WTC11 (cell line): ENCODE data around the gene ACKR3. TPM values are rescaled to one million over a fixed set of nuclear protein-coding genes. Genes with fewer than 3 reads are reported as not detected.

Experiments used
- ATAC-seq: fragments of 200-7000 bp; cut with Tn5 transposase; 2 replicates; pipeline ENCODE4 v1.10.0; 2021; ENCODE audit warnings: mild to moderate bottlenecking, moderate library complexity
- CTCF ChIA-PET: fragments of 300-600 bp; sonication (Branson Sonifier 250); formaldehyde crosslinking; loops from one replicate; lab custom pipeline; 2021; ENCODE audit warnings: antibody characterized with exemption; lab: Charles Lee
- POLR2A ChIA-PET: fragments of 350-600 bp; sonication (Branson Sonifier 250); formaldehyde crosslinking; loops from one replicate; lab custom pipeline; 2021; ENCODE audit warnings: antibody characterized with exemption; lab: Charles Lee
- DNase-seq: peaks from one replicate; pipeline ENCODE4 v3.0.0; 2021; ENCODE audit warnings: low spot score
- H3K27ac Mint-ChIP-seq: 2 replicates; pipeline ENCODE4 v1.8.0; 2021; ENCODE audit warnings: mixed read lengths
- H3K27me3 Mint-ChIP-seq: 2 replicates; pipeline ENCODE4 v1.8.0; 2021; ENCODE audit warnings: low read depth, mild to moderate bottlenecking, moderate library complexity, mixed read lengths
- H3K36me3 Mint-ChIP-seq: 2 replicates; pipeline ENCODE4 v1.8.0; 2021; ENCODE audit warnings: mixed read lengths
- H3K4me1 Mint-ChIP-seq: 2 replicates; pipeline ENCODE4 v1.8.0; 2022; ENCODE audit warnings: mixed read lengths
- H3K4me3 Mint-ChIP-seq: 2 replicates; pipeline ENCODE4 v1.8.0; 2021; ENCODE audit warnings: mild to moderate bottlenecking, moderate library complexity, mixed read lengths
- H3K9me3 Mint-ChIP-seq: 2 replicates; pipeline ENCODE4 v1.8.0; 2021; ENCODE audit warnings: mixed read lengths
- MXD4 ChIP-seq: fragments of 250-450 bp; sonication (Bioruptor Pico); IDR thresholded peaks from 2 replicates; pipeline ENCODE4 v1.8.0; 2021; ENCODE audit warnings: mild to moderate bottlenecking, moderate library complexity, borderline replicate concordance
- NR2C2 ChIP-seq: sonication (generic); formaldehyde crosslinking; IDR thresholded peaks from 2 replicates; pipeline ENCODE4 v1.8.0; 2022; ENCODE audit warnings: mild to moderate bottlenecking, missing genetic modification reagents
- NR3C1 ChIP-seq: sonication (generic); formaldehyde crosslinking; conservative IDR thresholded peaks from 2 replicates; pipeline ENCODE4 v1.8.1; 2023; ENCODE audit warnings: low read depth, mild to moderate bottlenecking, missing genetic modification reagents
- SOX15 ChIP-seq: fragments of 250-450 bp; sonication (Bioruptor Pico); IDR thresholded peaks from 2 replicates; pipeline ENCODE4 v1.9.0; 2021; ENCODE audit warnings: mild to moderate bottlenecking
- ZNF219 ChIP-seq: sonication (generic); formaldehyde crosslinking; IDR thresholded peaks from 2 replicates; pipeline ENCODE4 v1.8.0; 2023; ENCODE audit warnings: missing genetic modification reagents, mild to moderate bottlenecking, borderline replicate concordance
- total RNA-seq: library from RNA; stranded (reverse); gene quantifications from 3 replicates; pipeline ENCODE4 v1.2.3, GENCODE V29; 2021
- TF ChIP-seq, protein P1 (sequence below): fragments of 250-450 bp; sonication (Bioruptor Pico); IDR thresholded peaks from 2 replicates; pipeline ENCODE4 v1.9.0; 2021; ENCODE audit warnings: mild to moderate bottlenecking, borderline replicate concordance
- TF ChIP-seq, protein P2 (sequence below): fragments of 200-600 bp; IDR thresholded peaks from 2 replicates; pipeline ENCODE4 v1.8.0; 2022; ENCODE audit warnings: antibody characterized with exemption
- TF ChIP-seq, protein P3 (sequence below): fragments of 250-450 bp; sonication (Bioruptor Pico); IDR thresholded peaks from 2 replicates; pipeline ENCODE4 v1.9.0; 2021; ENCODE audit warnings: mild to moderate bottlenecking
- TF ChIP-seq, protein P4 (sequence below): sonication (generic); formaldehyde crosslinking; IDR thresholded peaks from 2 replicates; pipeline ENCODE4 v1.8.1; 2022; ENCODE audit warnings: mild to moderate bottlenecking, moderate library complexity, missing genetic modification reagents
- TF ChIP-seq, protein P5 (sequence below): fragments of 250-450 bp; sonication (Bioruptor Pico); IDR thresholded peaks from 2 replicates; pipeline ENCODE4 v1.9.0; 2021; ENCODE audit warnings: mild to moderate bottlenecking

ACKR3 gene
- total RNA-seq, 1 experiment from 2014 or later: 1.3 TPM

DNA sequence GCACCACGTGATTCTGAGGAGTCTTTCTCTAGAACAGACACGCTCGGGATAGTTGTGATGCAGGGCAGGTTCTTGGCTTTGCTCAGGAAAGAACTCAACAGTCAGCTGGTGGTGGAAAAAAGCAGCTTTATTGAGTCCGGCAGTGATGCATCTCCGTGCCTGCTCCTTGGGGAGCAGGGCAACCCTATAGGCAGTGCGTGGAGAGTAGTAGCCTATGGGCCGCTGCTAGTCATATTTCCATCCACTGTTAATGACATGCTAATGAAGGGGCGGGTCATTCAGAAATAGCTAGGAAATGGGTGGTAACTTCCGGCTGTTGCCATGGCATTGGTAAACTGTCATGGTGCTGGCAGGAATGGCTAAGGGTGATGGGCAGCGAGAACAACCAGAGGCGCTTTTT, 11.6 kb upstream of the ACKR3 start:
- ATAC-seq: peak; percentile 50; the same call in 1 of the 2 replicates
- Mint-ChIP-seq H3K4me1 (peaks cover 2% of the 10 kb centered on the region; the same call in 1 of the 2 replicates), H3K27ac (no peak overlapping the region), H3K4me3 (no peak overlapping the region), H3K9me3 (peaks cover 11% of the 10 kb centered on the region), H3K27me3 (peaks cover 2% of the 10 kb centered on the region), H3K36me3 (no peaks in the 10 kb centered on the region; the same call in 1 of the 2 replicates)
- DNase-seq: no peak
- TF ChIP-seq, protein P1, sequence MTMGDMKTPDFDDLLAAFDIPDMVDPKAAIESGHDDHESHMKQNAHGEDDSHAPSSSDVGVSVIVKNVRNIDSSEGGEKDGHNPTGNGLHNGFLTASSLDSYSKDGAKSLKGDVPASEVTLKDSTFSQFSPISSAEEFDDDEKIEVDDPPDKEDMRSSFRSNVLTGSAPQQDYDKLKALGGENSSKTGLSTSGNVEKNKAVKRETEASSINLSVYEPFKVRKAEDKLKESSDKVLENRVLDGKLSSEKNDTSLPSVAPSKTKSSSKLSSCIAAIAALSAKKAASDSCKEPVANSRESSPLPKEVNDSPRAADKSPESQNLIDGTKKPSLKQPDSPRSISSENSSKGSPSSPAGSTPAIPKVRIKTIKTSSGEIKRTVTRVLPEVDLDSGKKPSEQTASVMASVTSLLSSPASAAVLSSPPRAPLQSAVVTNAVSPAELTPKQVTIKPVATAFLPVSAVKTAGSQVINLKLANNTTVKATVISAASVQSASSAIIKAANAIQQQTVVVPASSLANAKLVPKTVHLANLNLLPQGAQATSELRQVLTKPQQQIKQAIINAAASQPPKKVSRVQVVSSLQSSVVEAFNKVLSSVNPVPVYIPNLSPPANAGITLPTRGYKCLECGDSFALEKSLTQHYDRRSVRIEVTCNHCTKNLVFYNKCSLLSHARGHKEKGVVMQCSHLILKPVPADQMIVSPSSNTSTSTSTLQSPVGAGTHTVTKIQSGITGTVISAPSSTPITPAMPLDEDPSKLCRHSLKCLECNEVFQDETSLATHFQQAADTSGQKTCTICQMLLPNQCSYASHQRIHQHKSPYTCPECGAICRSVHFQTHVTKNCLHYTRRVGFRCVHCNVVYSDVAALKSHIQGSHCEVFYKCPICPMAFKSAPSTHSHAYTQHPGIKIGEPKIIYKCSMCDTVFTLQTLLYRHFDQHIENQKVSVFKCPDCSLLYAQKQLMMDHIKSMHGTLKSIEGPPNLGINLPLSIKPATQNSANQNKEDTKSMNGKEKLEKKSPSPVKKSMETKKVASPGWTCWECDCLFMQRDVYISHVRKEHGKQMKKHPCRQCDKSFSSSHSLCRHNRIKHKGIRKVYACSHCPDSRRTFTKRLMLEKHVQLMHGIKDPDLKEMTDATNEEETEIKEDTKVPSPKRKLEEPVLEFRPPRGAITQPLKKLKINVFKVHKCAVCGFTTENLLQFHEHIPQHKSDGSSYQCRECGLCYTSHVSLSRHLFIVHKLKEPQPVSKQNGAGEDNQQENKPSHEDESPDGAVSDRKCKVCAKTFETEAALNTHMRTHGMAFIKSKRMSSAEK (CRISPR knock-in tag): no peak
- TF ChIP-seq, protein P2, sequence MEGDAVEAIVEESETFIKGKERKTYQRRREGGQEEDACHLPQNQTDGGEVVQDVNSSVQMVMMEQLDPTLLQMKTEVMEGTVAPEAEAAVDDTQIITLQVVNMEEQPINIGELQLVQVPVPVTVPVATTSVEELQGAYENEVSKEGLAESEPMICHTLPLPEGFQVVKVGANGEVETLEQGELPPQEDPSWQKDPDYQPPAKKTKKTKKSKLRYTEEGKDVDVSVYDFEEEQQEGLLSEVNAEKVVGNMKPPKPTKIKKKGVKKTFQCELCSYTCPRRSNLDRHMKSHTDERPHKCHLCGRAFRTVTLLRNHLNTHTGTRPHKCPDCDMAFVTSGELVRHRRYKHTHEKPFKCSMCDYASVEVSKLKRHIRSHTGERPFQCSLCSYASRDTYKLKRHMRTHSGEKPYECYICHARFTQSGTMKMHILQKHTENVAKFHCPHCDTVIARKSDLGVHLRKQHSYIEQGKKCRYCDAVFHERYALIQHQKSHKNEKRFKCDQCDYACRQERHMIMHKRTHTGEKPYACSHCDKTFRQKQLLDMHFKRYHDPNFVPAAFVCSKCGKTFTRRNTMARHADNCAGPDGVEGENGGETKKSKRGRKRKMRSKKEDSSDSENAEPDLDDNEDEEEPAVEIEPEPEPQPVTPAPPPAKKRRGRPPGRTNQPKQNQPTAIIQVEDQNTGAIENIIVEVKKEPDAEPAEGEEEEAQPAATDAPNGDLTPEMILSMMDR: no peak
- TF ChIP-seq, protein P3, sequence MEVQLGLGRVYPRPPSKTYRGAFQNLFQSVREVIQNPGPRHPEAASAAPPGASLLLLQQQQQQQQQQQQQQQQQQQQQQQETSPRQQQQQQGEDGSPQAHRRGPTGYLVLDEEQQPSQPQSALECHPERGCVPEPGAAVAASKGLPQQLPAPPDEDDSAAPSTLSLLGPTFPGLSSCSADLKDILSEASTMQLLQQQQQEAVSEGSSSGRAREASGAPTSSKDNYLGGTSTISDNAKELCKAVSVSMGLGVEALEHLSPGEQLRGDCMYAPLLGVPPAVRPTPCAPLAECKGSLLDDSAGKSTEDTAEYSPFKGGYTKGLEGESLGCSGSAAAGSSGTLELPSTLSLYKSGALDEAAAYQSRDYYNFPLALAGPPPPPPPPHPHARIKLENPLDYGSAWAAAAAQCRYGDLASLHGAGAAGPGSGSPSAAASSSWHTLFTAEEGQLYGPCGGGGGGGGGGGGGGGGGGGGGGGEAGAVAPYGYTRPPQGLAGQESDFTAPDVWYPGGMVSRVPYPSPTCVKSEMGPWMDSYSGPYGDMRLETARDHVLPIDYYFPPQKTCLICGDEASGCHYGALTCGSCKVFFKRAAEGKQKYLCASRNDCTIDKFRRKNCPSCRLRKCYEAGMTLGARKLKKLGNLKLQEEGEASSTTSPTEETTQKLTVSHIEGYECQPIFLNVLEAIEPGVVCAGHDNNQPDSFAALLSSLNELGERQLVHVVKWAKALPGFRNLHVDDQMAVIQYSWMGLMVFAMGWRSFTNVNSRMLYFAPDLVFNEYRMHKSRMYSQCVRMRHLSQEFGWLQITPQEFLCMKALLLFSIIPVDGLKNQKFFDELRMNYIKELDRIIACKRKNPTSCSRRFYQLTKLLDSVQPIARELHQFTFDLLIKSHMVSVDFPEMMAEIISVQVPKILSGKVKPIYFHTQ (CRISPR knock-in tag): no peak
- TF ChIP-seq, protein P4, sequence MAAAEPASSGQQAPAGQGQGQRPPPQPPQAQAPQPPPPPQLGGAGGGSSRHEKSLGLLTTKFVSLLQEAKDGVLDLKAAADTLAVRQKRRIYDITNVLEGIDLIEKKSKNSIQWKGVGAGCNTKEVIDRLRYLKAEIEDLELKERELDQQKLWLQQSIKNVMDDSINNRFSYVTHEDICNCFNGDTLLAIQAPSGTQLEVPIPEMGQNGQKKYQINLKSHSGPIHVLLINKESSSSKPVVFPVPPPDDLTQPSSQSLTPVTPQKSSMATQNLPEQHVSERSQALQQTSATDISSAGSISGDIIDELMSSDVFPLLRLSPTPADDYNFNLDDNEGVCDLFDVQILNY (CRISPR knock-in tag): no peak
- TF ChIP-seq SOX15 (no peak), MXD4 (CRISPR knock-in tag) (no peak), ZNF219 (CRISPR knock-in tag) (no peak), NR2C2 (CRISPR knock-in tag) (no peak)
- TF ChIP-seq, protein P5, sequence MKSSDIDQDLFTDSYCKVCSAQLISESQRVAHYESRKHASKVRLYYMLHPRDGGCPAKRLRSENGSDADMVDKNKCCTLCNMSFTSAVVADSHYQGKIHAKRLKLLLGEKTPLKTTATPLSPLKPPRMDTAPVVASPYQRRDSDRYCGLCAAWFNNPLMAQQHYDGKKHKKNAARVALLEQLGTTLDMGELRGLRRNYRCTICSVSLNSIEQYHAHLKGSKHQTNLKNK (CRISPR knock-in tag): no peak
- ChIA-PET POLR2A (no interaction called here), CTCF (interaction anchor here (1.3 to 1.9 kb wide), 2 partner anchors 12 to 45 kb away, joined by 6 to 7 read pairs; partner anchors contain the start of gene ACKR3)

DNA sequence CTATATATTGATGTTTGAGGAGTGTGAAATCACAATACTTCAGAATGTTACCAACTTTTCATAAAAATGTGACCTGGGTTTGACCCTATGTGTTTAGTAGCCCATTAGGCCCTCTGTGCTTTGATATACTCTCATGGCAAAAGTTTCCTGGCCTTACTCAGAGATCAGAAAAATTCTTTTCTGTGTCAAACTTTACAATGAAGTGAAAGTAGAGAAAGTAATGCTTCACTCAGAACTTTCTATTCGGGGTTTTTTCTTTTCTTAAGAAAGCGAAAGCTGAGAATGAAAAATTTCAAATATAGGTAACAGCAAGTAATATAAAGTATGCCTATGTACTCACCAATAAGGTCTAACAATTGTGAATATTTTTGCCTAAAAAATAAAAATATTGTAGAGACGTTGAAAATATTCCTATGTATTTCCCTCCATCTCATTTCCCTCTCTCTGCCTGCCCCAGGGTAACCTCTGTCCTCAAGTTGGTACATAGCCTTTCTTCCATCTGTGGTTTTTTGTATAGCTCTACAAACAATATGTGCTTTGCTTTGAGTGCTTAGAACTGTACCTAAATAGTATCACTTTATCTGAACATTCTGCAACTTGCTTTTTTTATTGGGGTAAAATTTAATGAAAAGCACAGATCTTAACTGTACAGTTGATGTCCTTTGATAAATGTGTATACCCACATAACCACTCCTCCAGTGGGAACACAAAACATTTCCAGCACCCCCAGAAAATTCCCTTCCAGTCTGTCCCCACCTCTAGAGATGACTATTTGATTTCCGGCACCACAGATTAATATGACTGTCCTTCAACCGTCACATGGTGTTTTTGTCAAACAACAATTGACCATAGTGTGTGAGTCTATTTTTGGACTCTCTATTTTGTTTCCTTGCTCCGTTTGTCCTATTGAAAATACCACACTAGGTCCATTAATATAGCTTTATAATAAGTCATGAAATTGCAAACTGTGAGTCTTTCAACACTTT, 10.3 kb upstream of the ACKR3 start:
- DNase-seq (no peak), ATAC-seq (no peak)
- Mint-ChIP-seq H3K4me3 (no peak overlapping the region), H3K9me3 (peaks cover 10% of the 10 kb centered on the region), H3K36me3 (no peaks in the 10 kb centered on the region), H3K27me3 (peaks cover 4% of the 10 kb centered on the region), H3K4me1 (peaks cover 2% of the 10 kb centered on the region; the same call in 1 of the 2 replicates), H3K27ac (no peak overlapping the region)
- POLR2A ChIA-PET: no interaction called here
- TF ChIP-seq NR3C1: no peak
- CTCF ChIA-PET: no interaction called here
